ENCODE measurements around the gene UTP15. TPM values are rescaled to one million over a fixed set of nuclear protein-coding genes. Genes with fewer than 3 reads are reported as not detected.

Gene UTP15
- 10 to 100 TPM; 14.5 to 37.0 (median 21.5) TPM for total RNA-seq
- polyA plus RNA-seq, result 1 to 10 TPM; 4.5 to 5.6 (median 5.0) TPM
- long read RNA-seq, donor 1, transcript UTP15-201 (13 exons, 3,687 nt), result major isoform, 8 of 8 reads
- long read RNA-seq, donor 1, partial matches to known transcripts, result 0 of 8 reads
- long read RNA-seq, donor 1, other reads (novel, unspliced or antisense), result 0 of 8 reads
- long read RNA-seq, donor 2, partial matches to known transcripts, result 0 of 1 reads
- long read RNA-seq, donor 2, other reads (novel, unspliced or antisense), result 0 of 1 reads

- 0 to 1% (median 0%) methylated on average over 45 to 62 of the region's 62 CpGs for WGBS, 5 donors
- H3K27ac ChIP-seq, result peak within 1 kb of the TSS; percentile 89 to 98 (median 96)
- H3K9me3 ChIP-seq, result no peaks in the 10 kb centered on the region
- H3K27me3 ChIP-seq (replicated peaks in 1 of 7), result no peaks in the 10 kb centered on the region
- intact Hi-C loops (cut with DNase I; ENCODE audit: low total_unique reads), result no loop called here
- DNase-seq, result peak; percentile 100
- peaks cover 20 to 68% (median 50%) of the 10 kb centered on the region in 6 donors for H3K4me1 ChIP-seq
- peak within 1 kb of the TSS; percentile 61 to 96 (median 82) for H3K4me3 ChIP-seq
- TF ChIP-seq POLR2AphosphoS5 (IDR thresholded peaks at IDR 0.05), result peak; percentile 92 to 96 (median 94)
- TF ChIP-seq, protein P1, sequence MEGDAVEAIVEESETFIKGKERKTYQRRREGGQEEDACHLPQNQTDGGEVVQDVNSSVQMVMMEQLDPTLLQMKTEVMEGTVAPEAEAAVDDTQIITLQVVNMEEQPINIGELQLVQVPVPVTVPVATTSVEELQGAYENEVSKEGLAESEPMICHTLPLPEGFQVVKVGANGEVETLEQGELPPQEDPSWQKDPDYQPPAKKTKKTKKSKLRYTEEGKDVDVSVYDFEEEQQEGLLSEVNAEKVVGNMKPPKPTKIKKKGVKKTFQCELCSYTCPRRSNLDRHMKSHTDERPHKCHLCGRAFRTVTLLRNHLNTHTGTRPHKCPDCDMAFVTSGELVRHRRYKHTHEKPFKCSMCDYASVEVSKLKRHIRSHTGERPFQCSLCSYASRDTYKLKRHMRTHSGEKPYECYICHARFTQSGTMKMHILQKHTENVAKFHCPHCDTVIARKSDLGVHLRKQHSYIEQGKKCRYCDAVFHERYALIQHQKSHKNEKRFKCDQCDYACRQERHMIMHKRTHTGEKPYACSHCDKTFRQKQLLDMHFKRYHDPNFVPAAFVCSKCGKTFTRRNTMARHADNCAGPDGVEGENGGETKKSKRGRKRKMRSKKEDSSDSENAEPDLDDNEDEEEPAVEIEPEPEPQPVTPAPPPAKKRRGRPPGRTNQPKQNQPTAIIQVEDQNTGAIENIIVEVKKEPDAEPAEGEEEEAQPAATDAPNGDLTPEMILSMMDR (IDR thresholded peaks at IDR 0.05 in 8 of 11, conservative IDR thresholded peaks at IDR 0.05 in 3 of 11), result peak in 2 of 11 experiments; percentile 27 to 36
- TF ChIP-seq POLR2A (IDR thresholded peaks at IDR 0.05), result peak in 1 of 3 donors; percentile 11
- peaks cover 3 to 53% (median 22%) of the 10 kb centered on the region in 6 donors for H3K36me3 ChIP-seq
These were observed at the start of gene UTP15, which contains the start of gene ANKRA2 for GRCh38 chr5:73565139-73565968. Gene UTP15 (plus strand): TSS chr5:73565743. CDS start chr5:73567345, 1,602 bp downstream. Gene ANKRA2 (minus strand): TSS chr5:73565639. CDS start chr5:73562881, 2,758 bp downstream.

DNA sequence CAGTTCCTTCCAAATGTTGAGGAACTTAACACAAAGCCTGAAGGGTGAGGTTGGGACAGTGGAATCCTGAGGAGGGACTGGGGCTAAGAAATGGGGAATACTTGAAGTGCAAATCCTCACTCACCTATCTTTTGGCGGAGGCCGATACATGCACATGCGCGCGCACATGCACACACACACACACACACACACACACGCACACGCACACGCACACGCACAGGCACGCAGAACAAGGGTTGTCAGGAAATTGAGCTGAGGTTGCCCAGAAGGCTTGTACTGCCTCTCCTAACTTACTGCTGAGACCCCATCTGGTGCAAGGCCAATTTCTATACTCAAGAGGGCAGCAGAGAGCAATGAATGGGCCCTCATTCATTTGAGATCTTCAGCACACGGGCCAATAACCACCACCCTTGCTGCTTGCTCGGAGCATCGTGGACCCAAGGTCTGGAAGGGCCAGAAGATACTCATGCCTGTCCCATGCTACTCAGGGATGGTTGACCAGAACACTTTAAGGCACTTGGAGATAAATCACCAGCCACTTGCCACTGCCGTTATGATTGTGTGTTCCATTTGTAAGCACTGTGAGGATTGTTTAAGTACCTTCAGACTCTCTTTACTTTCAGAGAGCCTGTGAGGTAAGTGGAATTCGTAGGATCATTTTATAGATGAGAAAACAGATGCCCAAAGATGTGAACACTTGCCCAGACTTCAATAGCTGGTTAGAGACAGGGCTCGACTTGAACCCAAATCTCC is 45.8 kb upstream of the UTP15 start:
- no peaks in the 10 kb centered on the region for H3K36me3 ChIP-seq
- no peak overlapping the region for H3K4me3 ChIP-seq
- H3K4me1 ChIP-seq, result peaks cover 0 to 8% (median 2%) of the 10 kb centered on the region in 6 donors
- intact Hi-C loops (cut with DNase I; ENCODE audit: low total_unique reads), result no loop called here
- no peaks in the 10 kb centered on the region for H3K27me3 ChIP-seq (replicated peaks in 1 of 7)
- TF ChIP-seq POLR2AphosphoS5 (IDR thresholded peaks at IDR 0.05), result no peak
- TF ChIP-seq, protein P1 (IDR thresholded peaks at IDR 0.05 in 8 of 11, conservative IDR thresholded peaks at IDR 0.05 in 3 of 11), result peak; percentile 56 to 83 (median 71)
- no peak for DNase-seq
- no peaks in the 10 kb centered on the region for H3K9me3 ChIP-seq
- WGBS, 5 donors, result 14 to 25% (median 22%) methylated on average over 13 to 16 of the region's 16 CpGs
- no peak overlapping the region for H3K27ac ChIP-seq

DNA sequence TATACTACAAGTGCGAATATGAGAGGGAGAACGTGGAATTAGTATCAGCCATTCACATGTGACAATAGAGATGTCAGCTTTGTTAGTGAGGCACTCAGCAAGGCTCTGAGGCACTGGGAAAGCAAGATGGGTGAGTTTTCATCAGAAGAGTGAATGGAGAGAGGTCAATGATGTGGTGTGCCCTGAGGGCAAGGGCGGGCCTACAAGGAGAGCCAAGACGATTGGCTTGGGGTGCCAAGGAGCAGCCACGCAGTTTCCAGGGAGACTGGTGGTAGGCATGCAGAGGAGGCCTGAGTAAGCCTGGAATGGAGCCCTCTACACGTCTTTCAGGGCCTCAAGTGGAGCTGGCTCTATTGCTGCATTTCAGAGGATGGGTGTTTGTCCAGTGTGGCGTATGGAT is 42.6 kb upstream of the UTP15 start:
- H3K27me3 ChIP-seq (replicated peaks in 1 of 7), result peaks cover 0 to 5% (median 0%) of the 10 kb centered on the region in 7 donors
- DNase-seq, result no peak
- H3K27ac ChIP-seq, result no peak overlapping the region
- TF ChIP-seq, protein P1 (IDR thresholded peaks at IDR 0.05 in 8 of 11, conservative IDR thresholded peaks at IDR 0.05 in 3 of 11), result no peak
- no peak for TF ChIP-seq POLR2A (IDR thresholded peaks at IDR 0.05)
- TF ChIP-seq POLR2AphosphoS5 (IDR thresholded peaks at IDR 0.05), result no peak
- intact Hi-C loops (cut with DNase I; ENCODE audit: low total_unique reads), result no loop called here
- peaks cover 0 to 8% (median 2%) of the 10 kb centered on the region in 6 donors for H3K4me1 ChIP-seq
- H3K9me3 ChIP-seq, result no peaks in the 10 kb centered on the region
- WGBS, 5 donors, result 84 to 92% (median 89%) methylated on average over 7 of the region's 7 CpGs
- no peaks in the 10 kb centered on the region for H3K36me3 ChIP-seq
- H3K4me3 ChIP-seq, result no peak overlapping the region

Data from spleen (tissue), 13 donors.